WTC11 (cell line): ENCODE results near the gene HSPG2. TPM values are rescaled to one million over a fixed set of nuclear protein-coding genes. Genes with fewer than 3 reads are reported as not detected.

Experiments used
- ATAC-seq: fragments of 200-7000 bp; cut with Tn5 transposase; 2 replicates; pipeline ENCODE4 v1.10.0; 2021; ENCODE audit warnings: mild to moderate bottlenecking, moderate library complexity
- CTCF ChIA-PET: fragments of 300-600 bp; sonication (Branson Sonifier 250); formaldehyde crosslinking; loops from one replicate; lab custom pipeline; 2021; ENCODE audit warnings: antibody characterized with exemption; lab: Charles Lee
- POLR2A ChIA-PET: fragments of 350-600 bp; sonication (Branson Sonifier 250); formaldehyde crosslinking; loops from one replicate; lab custom pipeline; 2021; ENCODE audit warnings: antibody characterized with exemption; lab: Charles Lee
- DNase-seq: peaks from one replicate; pipeline ENCODE4 v3.0.0; 2021; ENCODE audit warnings: low spot score
- H3K27ac Mint-ChIP-seq: 2 replicates; pipeline ENCODE4 v1.8.0; 2021; ENCODE audit warnings: mixed read lengths
- H3K27me3 Mint-ChIP-seq: 2 replicates; pipeline ENCODE4 v1.8.0; 2021; ENCODE audit warnings: low read depth, mild to moderate bottlenecking, moderate library complexity, mixed read lengths
- H3K36me3 Mint-ChIP-seq: 2 replicates; pipeline ENCODE4 v1.8.0; 2021; ENCODE audit warnings: mixed read lengths
- H3K4me1 Mint-ChIP-seq: 2 replicates; pipeline ENCODE4 v1.8.0; 2022; ENCODE audit warnings: mixed read lengths
- H3K4me3 Mint-ChIP-seq: 2 replicates; pipeline ENCODE4 v1.8.0; 2021; ENCODE audit warnings: mild to moderate bottlenecking, moderate library complexity, mixed read lengths
- H3K9me3 Mint-ChIP-seq: 2 replicates; pipeline ENCODE4 v1.8.0; 2021; ENCODE audit warnings: mixed read lengths
- ESRRA ChIP-seq: sonication (generic); formaldehyde crosslinking; IDR thresholded peaks from 2 replicates; pipeline ENCODE4 v1.8.1; 2022; ENCODE audit warnings: mild to moderate bottlenecking, missing genetic modification reagents, borderline replicate concordance
- MYBL2 ChIP-seq: sonication (generic); formaldehyde crosslinking; IDR thresholded peaks from 2 replicates; pipeline ENCODE4 v1.8.1; 2023; ENCODE audit warnings: mild to moderate bottlenecking, moderate library complexity, missing genetic modification reagents
- NFE2L1 ChIP-seq: sonication (generic); formaldehyde crosslinking; IDR thresholded peaks from 2 replicates; pipeline ENCODE4 v1.8.1; 2023; ENCODE audit warnings: missing genetic modification reagents
- PRRX2 ChIP-seq: fragments of 250-450 bp; sonication (Bioruptor Pico); IDR thresholded peaks from 2 replicates; pipeline ENCODE4 v1.8.0; 2021; ENCODE audit warnings: mild to moderate bottlenecking
- SMAD3 ChIP-seq: sonication (generic); formaldehyde crosslinking; IDR thresholded peaks from 2 replicates; pipeline ENCODE4 v1.8.0; 2022; ENCODE audit warnings: missing genetic modification reagents, mild to moderate bottlenecking, borderline replicate concordance
- SOX15 ChIP-seq: fragments of 250-450 bp; sonication (Bioruptor Pico); IDR thresholded peaks from 2 replicates; pipeline ENCODE4 v1.9.0; 2021; ENCODE audit warnings: mild to moderate bottlenecking
- ZNF416 ChIP-seq: fragments of 250-450 bp; sonication (Bioruptor Pico); IDR thresholded peaks from 2 replicates; pipeline ENCODE4 v1.9.0; 2021; ENCODE audit warnings: mild to moderate bottlenecking, inconsistent platforms
- ZNF423 ChIP-seq: fragments of 250-450 bp; sonication (Bioruptor Pico); IDR thresholded peaks from 2 replicates; pipeline ENCODE4 v2.1.2; 2022; ENCODE audit warnings: mild to moderate bottlenecking, moderate library complexity
- total RNA-seq: library from RNA; stranded (reverse); gene quantifications from 3 replicates; pipeline ENCODE4 v1.2.3, GENCODE V29; 2021
- TF ChIP-seq, protein P1 (sequence below): sonication (generic); formaldehyde crosslinking; IDR thresholded peaks from 2 replicates; pipeline ENCODE4 v1.8.0; 2023; ENCODE audit warnings: mild to moderate bottlenecking, missing genetic modification reagents
- TF ChIP-seq, protein P2 (sequence below): sonication (generic); formaldehyde crosslinking; IDR thresholded peaks from 2 replicates; pipeline ENCODE4 v1.8.1; 2023; ENCODE audit warnings: mild to moderate bottlenecking, missing genetic modification reagents, moderate library complexity
- TF ChIP-seq, protein P3 (sequence below): sonication (generic); formaldehyde crosslinking; conservative IDR thresholded peaks from 2 replicates; pipeline ENCODE4 v1.8.1; 2022; ENCODE audit warnings: mild to moderate bottlenecking, missing genetic modification reagents
- TF ChIP-seq, protein P4 (sequence below): sonication (generic); formaldehyde crosslinking; IDR thresholded peaks from 2 replicates; pipeline ENCODE4 v1.8.0; 2022; ENCODE audit warnings: mild to moderate bottlenecking, missing genetic modification reagents
- TF ChIP-seq, protein P5 (sequence below): sonication (generic); formaldehyde crosslinking; IDR thresholded peaks from 2 replicates; pipeline ENCODE4 v1.8.0; 2022; ENCODE audit warnings: mild to moderate bottlenecking, missing genetic modification reagents
- TF ChIP-seq, protein P6 (sequence below): sonication (generic); formaldehyde crosslinking; IDR thresholded peaks from 2 replicates; pipeline ENCODE4 v1.8.1; 2022; ENCODE audit warnings: missing genetic modification reagents, borderline replicate concordance
- TF ChIP-seq, protein P7 (sequence below): sonication (generic); formaldehyde crosslinking; IDR thresholded peaks from 2 replicates; pipeline ENCODE4 v1.8.0; 2022; ENCODE audit warnings: missing genetic modification reagents
- TF ChIP-seq, protein P8 (sequence below): fragments of 250-450 bp; sonication (Bioruptor Pico); IDR thresholded peaks from 2 replicates; pipeline ENCODE4 v1.8.0; 2021; ENCODE audit warnings: mild to moderate bottlenecking

HSPG2 gene
- total RNA-seq, 1 experiment from 2014 or later, result 120 TPM

DNA sequence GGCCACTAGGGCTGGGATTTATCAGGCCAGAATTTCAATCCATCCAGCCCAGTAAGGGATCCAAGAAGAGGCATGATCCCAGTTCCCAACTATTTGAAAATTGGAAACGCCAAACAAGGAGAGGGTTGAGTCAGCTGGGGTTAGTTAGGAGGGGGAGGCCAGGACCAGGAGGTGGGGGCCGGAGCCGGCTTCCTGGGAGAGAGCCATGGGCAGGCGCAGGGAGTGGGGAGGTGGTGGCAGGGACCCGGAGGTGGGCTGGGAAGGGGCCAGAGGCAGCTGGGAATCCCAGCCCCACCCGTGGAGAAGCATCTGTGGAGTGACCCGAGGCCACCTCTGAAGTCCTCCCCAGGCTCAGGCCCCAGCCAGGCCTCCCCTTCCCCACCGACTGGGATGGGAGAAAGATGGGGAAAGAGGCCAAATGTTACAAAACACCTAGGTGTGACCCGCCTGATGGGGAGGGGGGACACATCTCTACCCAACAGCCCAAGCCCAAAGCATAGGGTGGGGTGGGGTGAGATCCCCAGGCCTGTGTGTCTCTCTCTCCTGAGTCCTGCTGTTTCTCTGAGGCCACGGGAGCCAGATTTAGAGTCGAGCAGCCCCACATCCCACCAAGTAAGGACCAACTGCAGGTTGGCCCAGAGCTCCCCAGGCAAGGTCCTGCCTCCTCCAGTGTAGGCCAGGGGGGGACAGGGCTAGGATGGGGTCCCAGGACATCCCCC is 10.1 kb downstream of the HSPG2 start:
- ChIA-PET CTCF (no interaction called here), POLR2A (no interaction called here)
- DNase-seq (no peak), ATAC-seq (no peak)
- peaks cover 34% of the 10 kb centered on the region for H3K4me1 Mint-ChIP-seq
- peaks cover 9% of the 10 kb centered on the region for H3K36me3 Mint-ChIP-seq
- H3K9me3 Mint-ChIP-seq, result no peaks in the 10 kb centered on the region
- H3K4me3 Mint-ChIP-seq, result no peak overlapping the region
- no peaks in the 10 kb centered on the region for H3K27me3 Mint-ChIP-seq
- TF ChIP-seq ZNF423 (CRISPR knock-in tag) (no peak), SOX15 (CRISPR knock-in tag) (no peak), ESRRA (CRISPR knock-in tag) (no peak)
- TF ChIP-seq, protein P1, sequence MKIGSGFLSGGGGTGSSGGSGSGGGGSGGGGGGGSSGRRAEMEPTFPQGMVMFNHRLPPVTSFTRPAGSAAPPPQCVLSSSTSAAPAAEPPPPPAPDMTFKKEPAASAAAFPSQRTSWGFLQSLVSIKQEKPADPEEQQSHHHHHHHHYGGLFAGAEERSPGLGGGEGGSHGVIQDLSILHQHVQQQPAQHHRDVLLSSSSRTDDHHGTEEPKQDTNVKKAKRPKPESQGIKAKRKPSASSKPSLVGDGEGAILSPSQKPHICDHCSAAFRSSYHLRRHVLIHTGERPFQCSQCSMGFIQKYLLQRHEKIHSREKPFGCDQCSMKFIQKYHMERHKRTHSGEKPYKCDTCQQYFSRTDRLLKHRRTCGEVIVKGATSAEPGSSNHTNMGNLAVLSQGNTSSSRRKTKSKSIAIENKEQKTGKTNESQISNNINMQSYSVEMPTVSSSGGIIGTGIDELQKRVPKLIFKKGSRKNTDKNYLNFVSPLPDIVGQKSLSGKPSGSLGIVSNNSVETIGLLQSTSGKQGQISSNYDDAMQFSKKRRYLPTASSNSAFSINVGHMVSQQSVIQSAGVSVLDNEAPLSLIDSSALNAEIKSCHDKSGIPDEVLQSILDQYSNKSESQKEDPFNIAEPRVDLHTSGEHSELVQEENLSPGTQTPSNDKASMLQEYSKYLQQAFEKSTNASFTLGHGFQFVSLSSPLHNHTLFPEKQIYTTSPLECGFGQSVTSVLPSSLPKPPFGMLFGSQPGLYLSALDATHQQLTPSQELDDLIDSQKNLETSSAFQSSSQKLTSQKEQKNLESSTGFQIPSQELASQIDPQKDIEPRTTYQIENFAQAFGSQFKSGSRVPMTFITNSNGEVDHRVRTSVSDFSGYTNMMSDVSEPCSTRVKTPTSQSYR (CRISPR knock-in tag), result no peak
- TF ChIP-seq, protein P2, sequence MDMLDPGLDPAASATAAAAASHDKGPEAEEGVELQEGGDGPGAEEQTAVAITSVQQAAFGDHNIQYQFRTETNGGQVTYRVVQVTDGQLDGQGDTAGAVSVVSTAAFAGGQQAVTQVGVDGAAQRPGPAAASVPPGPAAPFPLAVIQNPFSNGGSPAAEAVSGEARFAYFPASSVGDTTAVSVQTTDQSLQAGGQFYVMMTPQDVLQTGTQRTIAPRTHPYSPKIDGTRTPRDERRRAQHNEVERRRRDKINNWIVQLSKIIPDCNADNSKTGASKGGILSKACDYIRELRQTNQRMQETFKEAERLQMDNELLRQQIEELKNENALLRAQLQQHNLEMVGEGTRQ (CRISPR knock-in tag), result no peak
- H3K27ac Mint-ChIP-seq, result no peak overlapping the region

DNA sequence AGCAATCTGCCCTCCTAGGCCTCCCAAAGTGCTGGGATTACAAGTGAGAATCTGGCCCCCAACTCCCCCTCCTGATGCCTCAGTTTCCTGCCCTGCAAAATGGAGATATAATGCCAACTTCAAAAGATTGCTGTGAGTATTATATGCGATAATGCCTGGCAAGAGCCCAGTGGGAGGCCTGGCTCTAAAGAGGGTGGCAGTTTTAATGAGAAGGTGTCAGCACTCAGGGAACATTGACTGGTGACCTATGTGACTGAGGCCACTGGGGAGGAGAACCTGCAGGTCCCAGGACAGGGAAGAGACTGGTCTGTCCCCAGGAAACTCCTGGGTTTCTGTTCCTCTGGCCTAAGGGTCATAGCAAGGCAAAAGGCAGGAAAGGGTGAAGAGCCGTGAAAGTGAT is 11.0 kb downstream of the HSPG2 start:
- POLR2A ChIA-PET, result no interaction called here
- CTCF ChIA-PET, result no interaction called here
- TF ChIP-seq, protein P3, sequence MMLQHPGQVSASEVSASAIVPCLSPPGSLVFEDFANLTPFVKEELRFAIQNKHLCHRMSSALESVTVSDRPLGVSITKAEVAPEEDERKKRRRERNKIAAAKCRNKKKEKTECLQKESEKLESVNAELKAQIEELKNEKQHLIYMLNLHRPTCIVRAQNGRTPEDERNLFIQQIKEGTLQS (CRISPR knock-in tag), result no peak
- TF ChIP-seq PRRX2 (CRISPR knock-in tag) (no peak), MYBL2 (no peak), ZNF416 (CRISPR knock-in tag) (no peak), SMAD3 (CRISPR knock-in tag) (no peak), NFE2L1 (no peak)
- TF ChIP-seq, protein P4, sequence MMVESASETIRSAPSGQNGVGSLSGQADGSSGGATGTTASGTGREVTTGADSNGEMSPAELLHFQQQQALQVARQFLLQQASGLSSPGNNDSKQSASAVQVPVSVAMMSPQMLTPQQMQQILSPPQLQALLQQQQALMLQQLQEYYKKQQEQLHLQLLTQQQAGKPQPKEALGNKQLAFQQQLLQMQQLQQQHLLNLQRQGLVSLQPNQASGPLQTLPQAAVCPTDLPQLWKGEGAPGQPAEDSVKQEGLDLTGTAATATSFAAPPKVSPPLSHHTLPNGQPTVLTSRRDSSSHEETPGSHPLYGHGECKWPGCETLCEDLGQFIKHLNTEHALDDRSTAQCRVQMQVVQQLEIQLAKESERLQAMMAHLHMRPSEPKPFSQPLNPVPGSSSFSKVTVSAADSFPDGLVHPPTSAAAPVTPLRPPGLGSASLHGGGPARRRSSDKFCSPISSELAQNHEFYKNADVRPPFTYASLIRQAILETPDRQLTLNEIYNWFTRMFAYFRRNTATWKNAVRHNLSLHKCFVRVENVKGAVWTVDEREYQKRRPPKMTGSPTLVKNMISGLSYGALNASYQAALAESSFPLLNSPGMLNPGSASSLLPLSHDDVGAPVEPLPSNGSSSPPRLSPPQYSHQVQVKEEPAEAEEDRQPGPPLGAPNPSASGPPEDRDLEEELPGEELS (CRISPR knock-in tag), result no peak
- TF ChIP-seq, protein P5, sequence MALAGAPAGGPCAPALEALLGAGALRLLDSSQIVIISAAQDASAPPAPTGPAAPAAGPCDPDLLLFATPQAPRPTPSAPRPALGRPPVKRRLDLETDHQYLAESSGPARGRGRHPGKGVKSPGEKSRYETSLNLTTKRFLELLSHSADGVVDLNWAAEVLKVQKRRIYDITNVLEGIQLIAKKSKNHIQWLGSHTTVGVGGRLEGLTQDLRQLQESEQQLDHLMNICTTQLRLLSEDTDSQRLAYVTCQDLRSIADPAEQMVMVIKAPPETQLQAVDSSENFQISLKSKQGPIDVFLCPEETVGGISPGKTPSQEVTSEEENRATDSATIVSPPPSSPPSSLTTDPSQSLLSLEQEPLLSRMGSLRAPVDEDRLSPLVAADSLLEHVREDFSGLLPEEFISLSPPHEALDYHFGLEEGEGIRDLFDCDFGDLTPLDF (CRISPR knock-in tag), result no peak
- TF ChIP-seq, protein P6, sequence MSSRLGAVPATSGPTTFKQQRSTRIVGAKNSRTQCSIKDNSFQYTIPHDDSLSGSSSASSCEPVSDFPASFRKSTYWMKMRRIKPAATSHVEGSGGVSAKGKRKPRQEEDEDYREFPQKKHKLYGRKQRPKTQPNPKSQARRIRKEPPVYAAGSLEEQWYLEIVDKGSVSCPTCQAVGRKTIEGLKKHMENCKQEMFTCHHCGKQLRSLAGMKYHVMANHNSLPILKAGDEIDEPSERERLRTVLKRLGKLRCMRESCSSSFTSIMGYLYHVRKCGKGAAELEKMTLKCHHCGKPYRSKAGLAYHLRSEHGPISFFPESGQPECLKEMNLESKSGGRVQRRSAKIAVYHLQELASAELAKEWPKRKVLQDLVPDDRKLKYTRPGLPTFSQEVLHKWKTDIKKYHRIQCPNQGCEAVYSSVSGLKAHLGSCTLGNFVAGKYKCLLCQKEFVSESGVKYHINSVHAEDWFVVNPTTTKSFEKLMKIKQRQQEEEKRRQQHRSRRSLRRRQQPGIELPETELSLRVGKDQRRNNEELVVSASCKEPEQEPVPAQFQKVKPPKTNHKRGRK, result no peak
- TF ChIP-seq, protein P7, sequence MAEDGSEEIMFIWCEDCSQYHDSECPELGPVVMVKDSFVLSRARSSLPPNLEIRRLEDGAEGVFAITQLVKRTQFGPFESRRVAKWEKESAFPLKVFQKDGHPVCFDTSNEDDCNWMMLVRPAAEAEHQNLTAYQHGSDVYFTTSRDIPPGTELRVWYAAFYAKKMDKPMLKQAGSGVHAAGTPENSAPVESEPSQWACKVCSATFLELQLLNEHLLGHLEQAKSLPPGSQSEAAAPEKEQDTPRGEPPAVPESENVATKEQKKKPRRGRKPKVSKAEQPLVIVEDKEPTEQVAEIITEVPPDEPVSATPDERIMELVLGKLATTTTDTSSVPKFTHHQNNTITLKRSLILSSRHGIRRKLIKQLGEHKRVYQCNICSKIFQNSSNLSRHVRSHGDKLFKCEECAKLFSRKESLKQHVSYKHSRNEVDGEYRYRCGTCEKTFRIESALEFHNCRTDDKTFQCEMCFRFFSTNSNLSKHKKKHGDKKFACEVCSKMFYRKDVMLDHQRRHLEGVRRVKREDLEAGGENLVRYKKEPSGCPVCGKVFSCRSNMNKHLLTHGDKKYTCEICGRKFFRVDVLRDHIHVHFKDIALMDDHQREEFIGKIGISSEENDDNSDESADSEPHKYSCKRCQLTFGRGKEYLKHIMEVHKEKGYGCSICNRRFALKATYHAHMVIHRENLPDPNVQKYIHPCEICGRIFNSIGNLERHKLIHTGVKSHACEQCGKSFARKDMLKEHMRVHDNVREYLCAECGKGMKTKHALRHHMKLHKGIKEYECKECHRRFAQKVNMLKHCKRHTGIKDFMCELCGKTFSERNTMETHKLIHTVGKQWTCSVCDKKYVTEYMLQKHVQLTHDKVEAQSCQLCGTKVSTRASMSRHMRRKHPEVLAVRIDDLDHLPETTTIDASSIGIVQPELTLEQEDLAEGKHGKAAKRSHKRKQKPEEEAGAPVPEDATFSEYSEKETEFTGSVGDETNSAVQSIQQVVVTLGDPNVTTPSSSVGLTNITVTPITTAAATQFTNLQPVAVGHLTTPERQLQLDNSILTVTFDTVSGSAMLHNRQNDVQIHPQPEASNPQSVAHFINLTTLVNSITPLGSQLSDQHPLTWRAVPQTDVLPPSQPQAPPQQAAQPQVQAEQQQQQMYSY, result no peak
- TF ChIP-seq, protein P8, sequence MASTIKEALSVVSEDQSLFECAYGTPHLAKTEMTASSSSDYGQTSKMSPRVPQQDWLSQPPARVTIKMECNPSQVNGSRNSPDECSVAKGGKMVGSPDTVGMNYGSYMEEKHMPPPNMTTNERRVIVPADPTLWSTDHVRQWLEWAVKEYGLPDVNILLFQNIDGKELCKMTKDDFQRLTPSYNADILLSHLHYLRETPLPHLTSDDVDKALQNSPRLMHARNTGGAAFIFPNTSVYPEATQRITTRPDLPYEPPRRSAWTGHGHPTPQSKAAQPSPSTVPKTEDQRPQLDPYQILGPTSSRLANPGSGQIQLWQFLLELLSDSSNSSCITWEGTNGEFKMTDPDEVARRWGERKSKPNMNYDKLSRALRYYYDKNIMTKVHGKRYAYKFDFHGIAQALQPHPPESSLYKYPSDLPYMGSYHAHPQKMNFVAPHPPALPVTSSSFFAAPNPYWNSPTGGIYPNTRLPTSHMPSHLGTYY (CRISPR knock-in tag), result no peak
- H3K36me3 Mint-ChIP-seq, result peaks cover 9% of the 10 kb centered on the region
- no peaks in the 10 kb centered on the region for H3K9me3 Mint-ChIP-seq
- ATAC-seq (no peak), DNase-seq (no peak)
- H3K27me3 Mint-ChIP-seq, result no peaks in the 10 kb centered on the region
- H3K4me1 Mint-ChIP-seq, result peaks cover 38% of the 10 kb centered on the region
- H3K27ac Mint-ChIP-seq, result peak overlapping the region; percentile 86
- H3K4me3 Mint-ChIP-seq, result no peak overlapping the region
